ENCODE results near the gene TMEM201.

TMEM201 gene

DNA sequence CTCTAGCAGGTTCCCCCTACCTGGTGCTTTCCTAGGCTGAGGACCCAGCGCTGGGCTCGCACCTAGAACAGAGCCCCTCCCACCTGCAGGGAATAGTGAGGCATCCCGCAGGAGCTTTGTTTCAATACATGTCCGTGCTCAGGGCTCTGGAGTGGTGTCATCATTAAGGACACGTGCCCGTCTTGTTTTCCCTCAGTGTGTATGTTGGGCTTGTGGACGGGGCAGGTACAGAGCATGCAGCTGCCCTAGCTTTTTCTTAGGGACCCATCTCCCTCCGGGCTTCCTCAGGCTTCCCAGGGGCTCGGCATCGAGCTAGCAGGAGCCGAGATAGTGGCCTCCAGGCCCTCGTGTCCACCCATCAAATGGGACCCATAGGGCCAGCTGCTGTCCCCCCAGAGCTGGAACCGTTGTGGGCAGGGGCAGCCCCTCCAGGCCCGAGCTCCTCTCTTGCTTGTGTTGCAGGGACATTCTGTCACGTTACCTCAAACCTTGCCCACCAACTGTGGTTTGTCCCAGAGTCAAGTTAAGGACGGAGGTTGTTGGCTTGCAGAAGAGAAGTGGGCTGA, 3.9 kb downstream of the TMEM201 start:
- peaks cover 12% of the 10 kb centered on the region for H3K4me1 ChIP-seq (ENCODE audit: control insufficient read depth, insufficient read depth, low read length)
- POLR2A ChIA-PET: no interaction called here
- CTCF ChIA-PET: interaction anchor here (0.7 to 2.2 kb wide), 5 partner anchors 21 to 377 kb away, joined by 3 to 7 read pairs (median 4); no protein-coding TSS in a partner anchor
- no peak overlapping the region for H3K27ac ChIP-seq (ENCODE audit: extremely low read depth, low read depth, low read length)
- H3K4me3 ChIP-seq (ENCODE audit: low read depth, low read length): no peak overlapping the region
- peaks cover 0 to 49% of the 10 kb centered on the region in 2 experiments; a peak in 1 of 3 replicates for H3K36me3 ChIP-seq (ENCODE audit: control insufficient read depth in 2 of 2, insufficient read depth in 1 of 2, low read length in 2 of 2)
- H3K9me3 ChIP-seq (ENCODE audit: control insufficient read depth, insufficient read depth, low read depth, low read length): no peaks in the 10 kb centered on the region
- TF ChIP-seq ZFHX2 (tag by site-specific recombination; conservative IDR thresholded peaks at IDR 0.05) (no peak), ZNF184 (tag by site-specific recombination; IDR thresholded peaks at IDR 0.05) (no peak), TRIM28 (IDR thresholded peaks at IDR 0.05; ENCODE audit: borderline replicate concordance, low read length) (no peak), ZNF391 (tag by site-specific recombination; IDR thresholded peaks at IDR 0.05; ENCODE audit: borderline replicate concordance, low read depth) (no peak), ZNF416 (tag by site-specific recombination; IDR thresholded peaks at IDR 0.05) (no peak), KLF8 (tag by site-specific recombination; IDR thresholded peaks at IDR 0.05) (no peak), HOXC10 (CRISPR knock-in tag; IDR thresholded peaks at IDR 0.05) (no peak), ZNF292 (tag by site-specific recombination; IDR thresholded peaks at IDR 0.05; ENCODE audit: borderline replicate concordance, low read depth) (no peak), ZNF266 (tag by site-specific recombination; IDR thresholded peaks at IDR 0.05; ENCODE audit: low read depth) (no peak), ZFP69B (tag by site-specific recombination; IDR thresholded peaks at IDR 0.05) (no peak)

DNA sequence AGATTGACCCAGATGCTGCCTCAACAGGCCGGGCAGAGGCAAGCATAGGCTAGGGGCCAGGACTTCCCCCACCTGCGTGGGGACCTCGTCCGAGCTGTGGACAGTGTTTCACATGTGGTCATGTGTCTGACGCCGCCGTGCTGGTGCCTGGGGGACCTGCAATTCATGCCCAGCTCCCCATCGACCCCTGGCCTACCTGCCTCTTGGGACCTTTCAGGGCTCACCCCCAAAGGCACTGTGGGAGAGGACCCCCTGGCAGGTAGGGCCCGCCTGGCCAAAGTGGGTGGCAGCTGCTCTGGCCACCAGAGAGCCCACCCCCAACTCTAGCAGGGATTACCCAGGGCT, 4.4 kb downstream of the TMEM201 start:
- ChIA-PET POLR2A (no interaction called here), CTCF (interaction anchor here (0.6 to 1.0 kb wide), 4 partner anchors 21 to 1365 kb away, joined by 3 to 5 read pairs (median 3); no protein-coding TSS in a partner anchor)
- Histone ChIP-seq H3K9me3 (ENCODE audit: control insufficient read depth, insufficient read depth, low read depth, low read length) (no peaks in the 10 kb centered on the region), H3K4me3 (ENCODE audit: low read depth, low read length) (no peak overlapping the region), H3K36me3 (ENCODE audit: control insufficient read depth in 2 of 2, insufficient read depth in 1 of 2, low read length in 2 of 2) (peaks cover 0 to 54% of the 10 kb centered on the region in 2 experiments; a peak in 1 of 3 replicates), H3K27ac (ENCODE audit: extremely low read depth, low read depth, low read length) (no peak overlapping the region), H3K4me1 (ENCODE audit: control insufficient read depth, insufficient read depth, low read length) (peaks cover 12% of the 10 kb centered on the region)
- TF ChIP-seq ZNF530 (tag by site-specific recombination; IDR thresholded peaks at IDR 0.05; ENCODE audit: low read depth) (no peak), ZSCAN30 (tag by site-specific recombination; IDR thresholded peaks at IDR 0.05) (no peak), SCRT2 (tag by site-specific recombination; IDR thresholded peaks at IDR 0.05) (no peak), ZNF776 (tag by site-specific recombination; IDR thresholded peaks at IDR 0.05; ENCODE audit: borderline replicate concordance) (no peak), YY2 (tag by site-specific recombination; IDR thresholded peaks at IDR 0.05) (no peak), ZNF423 (tag by site-specific recombination; IDR thresholded peaks at IDR 0.05) (peak; percentile 33), ZNF248 (tag by site-specific recombination; IDR thresholded peaks at IDR 0.05) (no peak), ZNF585B (tag by site-specific recombination; IDR thresholded peaks at IDR 0.05) (no peak), ZNF514 (tag by site-specific recombination; IDR thresholded peaks at IDR 0.05) (no peak), ZSCAN23 (tag by site-specific recombination; IDR thresholded peaks at IDR 0.05) (no peak), ZNF521 (tag by site-specific recombination; IDR thresholded peaks at IDR 0.05) (no peak), ZNF292 (tag by site-specific recombination; IDR thresholded peaks at IDR 0.05; ENCODE audit: borderline replicate concordance, low read depth) (no peak), ZNF211 (tag by site-specific recombination; IDR thresholded peaks at IDR 0.05; ENCODE audit: low read depth) (no peak), ZNF677 (tag by site-specific recombination; IDR thresholded peaks at IDR 0.05) (no peak), SP7 (tag by site-specific recombination; IDR thresholded peaks at IDR 0.05) (no peak), ZBTB48 (tag by site-specific recombination; IDR thresholded peaks at IDR 0.05) (0 out of 2 replicates have a peak, but pooled peaks have one; percentile 94), GLIS2 (tag by site-specific recombination; IDR thresholded peaks at IDR 0.05) (peak; percentile 81), ZNF837 (tag by site-specific recombination; IDR thresholded peaks at IDR 0.05) (no peak), ZNF596 (tag by site-specific recombination; IDR thresholded peaks at IDR 0.05) (no peak), ZSCAN16 (tag by site-specific recombination; IDR thresholded peaks at IDR 0.05) (no peak), ZNF747 (tag by site-specific recombination; IDR thresholded peaks at IDR 0.05) (no peak), ZBTB8A (tag by site-specific recombination; IDR thresholded peaks at IDR 0.05) (no peak), WT1 (tag by site-specific recombination; IDR thresholded peaks at IDR 0.05) (0 out of 2 replicates have a peak, but pooled peaks have one; percentile 22), GLIS1 (tag by site-specific recombination; IDR thresholded peaks at IDR 0.05) (peak; percentile 97), PRDM1 (tag by site-specific recombination; IDR thresholded peaks at IDR 0.05) (no peak)
- TF ChIP-seq, protein P1, sequence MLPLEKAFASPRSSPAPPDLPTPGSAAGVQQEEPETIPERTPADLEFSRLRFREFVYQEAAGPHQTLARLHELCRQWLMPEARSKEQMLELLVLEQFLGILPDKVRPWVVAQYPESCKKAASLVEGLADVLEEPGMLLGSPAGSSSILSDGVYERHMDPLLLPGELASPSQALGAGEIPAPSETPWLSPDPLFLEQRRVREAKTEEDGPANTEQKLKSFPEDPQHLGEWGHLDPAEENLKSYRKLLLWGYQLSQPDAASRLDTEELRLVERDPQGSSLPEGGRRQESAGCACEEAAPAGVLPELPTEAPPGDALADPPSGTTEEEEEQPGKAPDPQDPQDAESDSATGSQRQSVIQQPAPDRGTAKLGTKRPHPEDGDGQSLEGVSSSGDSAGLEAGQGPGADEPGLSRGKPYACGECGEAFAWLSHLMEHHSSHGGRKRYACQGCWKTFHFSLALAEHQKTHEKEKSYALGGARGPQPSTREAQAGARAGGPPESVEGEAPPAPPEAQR (tag by site-specific recombination; IDR thresholded peaks at IDR 0.05): no peak
- TF ChIP-seq, protein P2, sequence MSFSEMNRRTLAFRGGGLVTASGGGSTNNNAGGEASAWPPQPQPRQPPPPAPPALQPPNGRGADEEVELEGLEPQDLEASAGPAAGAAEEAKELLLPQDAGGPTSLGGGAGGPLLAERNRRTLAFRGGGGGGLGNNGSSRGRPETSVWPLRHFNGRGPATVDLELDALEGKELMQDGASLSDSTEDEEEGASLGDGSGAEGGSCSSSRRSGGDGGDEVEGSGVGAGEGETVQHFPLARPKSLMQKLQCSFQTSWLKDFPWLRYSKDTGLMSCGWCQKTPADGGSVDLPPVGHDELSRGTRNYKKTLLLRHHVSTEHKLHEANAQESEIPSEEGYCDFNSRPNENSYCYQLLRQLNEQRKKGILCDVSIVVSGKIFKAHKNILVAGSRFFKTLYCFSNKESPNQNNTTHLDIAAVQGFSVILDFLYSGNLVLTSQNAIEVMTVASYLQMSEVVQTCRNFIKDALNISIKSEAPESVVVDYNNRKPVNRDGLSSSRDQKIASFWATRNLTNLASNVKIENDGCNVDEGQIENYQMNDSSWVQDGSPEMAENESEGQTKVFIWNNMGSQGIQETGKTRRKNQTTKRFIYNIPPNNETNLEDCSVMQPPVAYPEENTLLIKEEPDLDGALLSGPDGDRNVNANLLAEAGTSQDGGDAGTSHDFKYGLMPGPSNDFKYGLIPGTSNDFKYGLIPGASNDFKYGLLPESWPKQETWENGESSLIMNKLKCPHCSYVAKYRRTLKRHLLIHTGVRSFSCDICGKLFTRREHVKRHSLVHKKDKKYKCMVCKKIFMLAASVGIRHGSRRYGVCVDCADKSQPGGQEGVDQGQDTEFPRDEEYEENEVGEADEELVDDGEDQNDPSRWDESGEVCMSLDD (tag by site-specific recombination; IDR thresholded peaks at IDR 0.05): no peak
